MCF 10A (cell line): ENCODE measurements around the gene SNAI3. TPM values are rescaled to one million over a fixed set of nuclear protein-coding genes. Genes with fewer than 3 reads are reported as not detected.

Experiments used
- BruUV-seq: library from RNA; stranded (reverse); fragments of 400-500 nt; replicated peaks from 2 replicates; lab custom pipeline; 2021; lab: Mats Ljungman, UMichigan
- CTCF ChIA-PET: fragments of 300-600 bp; sonication (Branson Sonifier 250); formaldehyde crosslinking; extraction: SDS; loops from one replicate; lab custom pipeline; 2021; ENCODE audit warnings: antibody characterized with exemption, inconsistent platforms; lab: Yijun Ruan, JAX
- POLR2A ChIA-PET: fragments of 300-600, 350-650 bp; sonication (Branson Sonifier 250); formaldehyde crosslinking; extraction: SDS; loops from one replicate; lab custom pipeline; 2020; ENCODE audit warnings: antibody characterized with exemption, inconsistent platforms; lab: Yijun Ruan, JAX
- DNase-seq: peaks from one replicate; pipeline ENCODE4 v3.0.0-alpha.2; 2018; ENCODE audit not compliant: unreplicated experiment
- H3K27ac Mint-ChIP-seq: one replicate; pipeline ENCODE4 v1.8.0; 2022; ENCODE audit warnings: mild to moderate bottlenecking, low read depth, mixed read lengths; ENCODE audit not compliant: unreplicated experiment
- H3K27me3 Mint-ChIP-seq: one replicate; pipeline ENCODE4 v1.8.0; 2022; ENCODE audit warnings: mixed read lengths; ENCODE audit not compliant: insufficient read depth, unreplicated experiment
- H3K36me3 Mint-ChIP-seq: one replicate; pipeline ENCODE4 v1.8.0; 2022; ENCODE audit warnings: mild to moderate bottlenecking, moderate library complexity, mixed read lengths; ENCODE audit not compliant: insufficient read depth, unreplicated experiment
- H3K4me1 Mint-ChIP-seq: one replicate; pipeline ENCODE4 v1.8.0; 2022; ENCODE audit warnings: mixed read lengths; ENCODE audit not compliant: insufficient read depth, unreplicated experiment
- H3K4me3 Mint-ChIP-seq: one replicate; pipeline ENCODE4 v1.8.0; 2022; ENCODE audit warnings: mild to moderate bottlenecking, moderate library complexity, mixed read lengths; ENCODE audit not compliant: unreplicated experiment
- H3K9me3 Mint-ChIP-seq: one replicate; pipeline ENCODE4 v1.8.0; 2022; ENCODE audit warnings: mixed read lengths; ENCODE audit not compliant: unreplicated experiment
- CTCF ChIP-seq: fragments of 200-600 bp; IDR thresholded peaks from one replicate; pipeline ENCODE4 v1.8.0; 2022; ENCODE audit warnings: antibody characterized with exemption, mild to moderate bottlenecking; ENCODE audit not compliant: unreplicated experiment
- intact Hi-C: fragments of 100-400 bp; cut with micrococcal nuclease; formaldehyde crosslinking; loops from 2 replicates; pipeline ENCODE4 v1.14.1; 2022
- total RNA-seq: library from RNA; stranded (reverse); gene quantifications from 2 replicates; pipeline ENCODE4 v1.2.3, GENCODE V29; 2022

Gene SNAI3
- total RNA-seq, 1 experiment from 2014 or later: not detected

GRCh38 chr16:88640039-88640495 is 46.2 kb downstream of the SNAI3 start:
- Mint-ChIP-seq H3K27ac (no peak overlapping the region), H3K27me3 (peaks cover 11% of the 10 kb centered on the region), H3K36me3 (peaks cover 8% of the 10 kb centered on the region), H3K4me3 (no peak overlapping the region), H3K4me1 (peaks cover 16% of the 10 kb centered on the region), H3K9me3 (no peaks in the 10 kb centered on the region)
- BruUV-seq: no TSS peak
- intact Hi-C loops: no loop called here
- TF ChIP-seq CTCF: no peak
- CTCF ChIA-PET: no interaction called here
- POLR2A ChIA-PET: no interaction called here
- no peak for DNase-seq

GRCh38 chr16:88639231-88640038 is 46.9 kb downstream of the SNAI3 start:
- no peaks in the 10 kb centered on the region for H3K9me3 Mint-ChIP-seq
- H3K27me3 Mint-ChIP-seq: peaks cover 11% of the 10 kb centered on the region
- POLR2A ChIA-PET: no interaction called here
- H3K4me1 Mint-ChIP-seq: peaks cover 16% of the 10 kb centered on the region
- peaks cover 8% of the 10 kb centered on the region for H3K36me3 Mint-ChIP-seq
- H3K4me3 Mint-ChIP-seq: no peak overlapping the region
- intact Hi-C loops: no loop called here
- no peak for TF ChIP-seq CTCF
- no TSS peak for BruUV-seq
- no peak overlapping the region for H3K27ac Mint-ChIP-seq
- peak; percentile 22 for DNase-seq
- CTCF ChIA-PET: interaction anchor here (0.5 to 0.8 kb wide), 3 partner anchors 24 to 1316 kb away, joined by 3 to 4 read pairs (median 3); no protein-coding TSS in a partner anchor

GRCh38 chr16:88638323-88639230 is 47.7 kb downstream of the SNAI3 start, which contains the start of gene IL17C:
IL17C (plus strand) TSS chr16:88638572; CDS start chr16:88638642, 70 bp downstream.
- H3K27me3 Mint-ChIP-seq: peaks cover 11% of the 10 kb centered on the region
- POLR2A ChIA-PET: no interaction called here
- CTCF ChIA-PET: interaction anchor here (0.6 to 0.8 kb wide), 2 partner anchors 25 to 98 kb away, joined by 3 to 4 read pairs; no protein-coding TSS in a partner anchor
- intact Hi-C loops: no loop called here
- peaks cover 8% of the 10 kb centered on the region for H3K36me3 Mint-ChIP-seq
- no peak for DNase-seq
- TF ChIP-seq CTCF: no peak
- H3K9me3 Mint-ChIP-seq: no peaks in the 10 kb centered on the region
- no peak within 1 kb of the TSS for H3K27ac Mint-ChIP-seq
- no peak within 1 kb of the TSS for H3K4me3 Mint-ChIP-seq
- BruUV-seq: no TSS peak
- H3K4me1 Mint-ChIP-seq: peaks cover 16% of the 10 kb centered on the region
